HCT116 (cell line): ENCODE data around the gene CORO2B.

Experiments
- CEBPB ChIP-seq: IDR thresholded peaks from 2 replicates; pipeline ENCODE4 v1.6.1; 2012; ENCODE audit warnings: low read depth
- EZH2 ChIP-seq: fragments of 200-600 bp; sonication (generic); IDR thresholded peaks from 2 replicates; pipeline ENCODE4 v1.6.1; 2017; ENCODE audit warnings: antibody characterized with exemption, mixed run types
- EZH2phosphoT487 ChIP-seq: fragments of 200-600 bp; IDR thresholded peaks from 2 replicates; pipeline ENCODE4 v1.6.1; 2018; ENCODE audit warnings: antibody characterized with exemption, borderline replicate concordance
- POLR2A ChIP-seq: IDR thresholded peaks from 2 replicates; pipeline ENCODE4 v1.7.0; 2011; ENCODE audit warnings: borderline replicate concordance; ENCODE audit not compliant: insufficient read depth, insufficient read length; ENCODE audit errors: extremely low read depth
- POLR2AphosphoS5 ChIP-seq: IDR thresholded peaks from 2 replicates; pipeline ENCODE4 v1.6.1; 2011; ENCODE audit warnings: mild to moderate bottlenecking, low read depth, low read length, moderate library complexity
- SIN3A ChIP-seq: IDR thresholded peaks from 2 replicates; pipeline ENCODE4 v1.6.1; 2012; ENCODE audit warnings: low read depth
- SP1 ChIP-seq: IDR thresholded peaks from 2 replicates; pipeline ENCODE4 v1.6.1; 2012; ENCODE audit warnings: low read depth
- TCF7L2 ChIP-seq: IDR thresholded peaks from 2 replicates; pipeline ENCODE4 v1.7.0; 2011; ENCODE audit warnings: borderline replicate concordance, inconsistent platforms; ENCODE audit not compliant: insufficient read depth, insufficient read length; ENCODE audit errors: extremely low read depth
- ZNF274 ChIP-seq: fragments of 200-500 bp; sonication (Bioruptor generic); IDR thresholded peaks from 2 replicates; pipeline ENCODE4 v1.6.1; 2014; ENCODE audit warnings: mild to moderate bottlenecking, low read depth, low read length, inconsistent platforms
- TF ChIP-seq, protein P1 (sequence below), 3 experiments: fragments of 200-600 bp in 1 of 3; sonication (generic) in 1 of 3; IDR thresholded peaks in 2 of 3; conservative IDR thresholded peaks in 1 of 3; 2 replicates each; pipeline ENCODE4 v1.5.1; 2012 to 2017; ENCODE audit warnings: low read depth in 2 of 3, low read length in 2 of 3, antibody characterized with exemption in 1 of 3, borderline replicate concordance in 1 of 3, control low read depth in 1 of 3, mild to moderate bottlenecking in 1 of 3, mixed read lengths in 1 of 3, mixed run types in 1 of 3, moderate library complexity in 1 of 3; ENCODE audit not compliant: insufficient read depth in 1 of 3
- TF ChIP-seq, protein P2 (sequence below): IDR thresholded peaks from 2 replicates; pipeline ENCODE4 v1.6.1; 2012; ENCODE audit warnings: low read depth
- TF ChIP-seq, protein P3 (sequence below): IDR thresholded peaks from 2 replicates; pipeline ENCODE4 v1.6.1; 2011; ENCODE audit warnings: mild to moderate bottlenecking, low read length, moderate library complexity; ENCODE audit not compliant: insufficient replicate concordance; ENCODE audit errors: extremely low read depth

DNA sequence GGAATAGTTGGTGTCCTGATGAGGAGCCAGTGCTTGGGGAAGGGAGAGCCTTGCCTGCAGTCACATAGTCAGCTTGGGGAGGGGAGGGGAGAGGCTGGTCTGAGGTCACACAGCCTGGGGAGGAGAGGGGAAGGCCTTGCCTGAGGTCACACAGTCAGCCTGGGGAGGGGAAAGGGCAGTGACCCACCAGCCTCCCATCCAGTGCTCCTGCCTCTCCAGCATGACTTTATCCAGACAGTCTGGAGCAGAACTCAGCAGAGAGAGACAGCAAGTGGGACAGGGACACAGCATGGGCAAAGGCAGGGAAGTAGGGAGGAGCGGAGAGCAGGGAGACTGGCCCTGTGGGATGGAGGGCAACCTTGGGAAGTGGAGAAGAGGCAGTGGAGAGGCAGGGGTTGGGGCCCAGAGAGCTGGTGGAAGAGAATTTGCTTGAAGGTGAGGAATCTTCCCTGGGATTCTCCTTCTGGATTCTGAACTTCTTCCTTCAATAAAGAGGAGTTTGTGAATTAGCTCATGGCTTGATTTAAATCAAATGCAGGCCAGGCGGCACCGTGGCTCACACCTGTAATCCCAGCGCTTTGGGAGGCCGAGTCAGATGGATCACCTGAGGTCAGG, 64.5 kb downstream of the CORO2B start:
- TF ChIP-seq, protein P1, sequence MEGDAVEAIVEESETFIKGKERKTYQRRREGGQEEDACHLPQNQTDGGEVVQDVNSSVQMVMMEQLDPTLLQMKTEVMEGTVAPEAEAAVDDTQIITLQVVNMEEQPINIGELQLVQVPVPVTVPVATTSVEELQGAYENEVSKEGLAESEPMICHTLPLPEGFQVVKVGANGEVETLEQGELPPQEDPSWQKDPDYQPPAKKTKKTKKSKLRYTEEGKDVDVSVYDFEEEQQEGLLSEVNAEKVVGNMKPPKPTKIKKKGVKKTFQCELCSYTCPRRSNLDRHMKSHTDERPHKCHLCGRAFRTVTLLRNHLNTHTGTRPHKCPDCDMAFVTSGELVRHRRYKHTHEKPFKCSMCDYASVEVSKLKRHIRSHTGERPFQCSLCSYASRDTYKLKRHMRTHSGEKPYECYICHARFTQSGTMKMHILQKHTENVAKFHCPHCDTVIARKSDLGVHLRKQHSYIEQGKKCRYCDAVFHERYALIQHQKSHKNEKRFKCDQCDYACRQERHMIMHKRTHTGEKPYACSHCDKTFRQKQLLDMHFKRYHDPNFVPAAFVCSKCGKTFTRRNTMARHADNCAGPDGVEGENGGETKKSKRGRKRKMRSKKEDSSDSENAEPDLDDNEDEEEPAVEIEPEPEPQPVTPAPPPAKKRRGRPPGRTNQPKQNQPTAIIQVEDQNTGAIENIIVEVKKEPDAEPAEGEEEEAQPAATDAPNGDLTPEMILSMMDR (IDR thresholded peaks at IDR 0.05 in 2 of 3, conservative IDR thresholded peaks at IDR 0.05 in 1 of 3; ENCODE audit: borderline replicate concordance in 1 of 3, insufficient read depth in 1 of 3, low read depth in 2 of 3, low read length in 2 of 3), result no peak
- TF ChIP-seq, protein P2, sequence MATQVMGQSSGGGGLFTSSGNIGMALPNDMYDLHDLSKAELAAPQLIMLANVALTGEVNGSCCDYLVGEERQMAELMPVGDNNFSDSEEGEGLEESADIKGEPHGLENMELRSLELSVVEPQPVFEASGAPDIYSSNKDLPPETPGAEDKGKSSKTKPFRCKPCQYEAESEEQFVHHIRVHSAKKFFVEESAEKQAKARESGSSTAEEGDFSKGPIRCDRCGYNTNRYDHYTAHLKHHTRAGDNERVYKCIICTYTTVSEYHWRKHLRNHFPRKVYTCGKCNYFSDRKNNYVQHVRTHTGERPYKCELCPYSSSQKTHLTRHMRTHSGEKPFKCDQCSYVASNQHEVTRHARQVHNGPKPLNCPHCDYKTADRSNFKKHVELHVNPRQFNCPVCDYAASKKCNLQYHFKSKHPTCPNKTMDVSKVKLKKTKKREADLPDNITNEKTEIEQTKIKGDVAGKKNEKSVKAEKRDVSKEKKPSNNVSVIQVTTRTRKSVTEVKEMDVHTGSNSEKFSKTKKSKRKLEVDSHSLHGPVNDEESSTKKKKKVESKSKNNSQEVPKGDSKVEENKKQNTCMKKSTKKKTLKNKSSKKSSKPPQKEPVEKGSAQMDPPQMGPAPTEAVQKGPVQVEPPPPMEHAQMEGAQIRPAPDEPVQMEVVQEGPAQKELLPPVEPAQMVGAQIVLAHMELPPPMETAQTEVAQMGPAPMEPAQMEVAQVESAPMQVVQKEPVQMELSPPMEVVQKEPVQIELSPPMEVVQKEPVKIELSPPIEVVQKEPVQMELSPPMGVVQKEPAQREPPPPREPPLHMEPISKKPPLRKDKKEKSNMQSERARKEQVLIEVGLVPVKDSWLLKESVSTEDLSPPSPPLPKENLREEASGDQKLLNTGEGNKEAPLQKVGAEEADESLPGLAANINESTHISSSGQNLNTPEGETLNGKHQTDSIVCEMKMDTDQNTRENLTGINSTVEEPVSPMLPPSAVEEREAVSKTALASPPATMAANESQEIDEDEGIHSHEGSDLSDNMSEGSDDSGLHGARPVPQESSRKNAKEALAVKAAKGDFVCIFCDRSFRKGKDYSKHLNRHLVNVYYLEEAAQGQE, result no peak
- no peak for TF ChIP-seq CEBPB
- no peak for TF ChIP-seq SIN3A
- no peak for TF ChIP-seq TCF7L2
- TF ChIP-seq SP1, result no peak
- TF ChIP-seq EZH2phosphoT487, result no peak
- no peak for TF ChIP-seq POLR2A
- no peak for TF ChIP-seq POLR2AphosphoS5
- no peak for TF ChIP-seq ZNF274
- TF ChIP-seq EZH2, result no peak
- TF ChIP-seq, protein P3, sequence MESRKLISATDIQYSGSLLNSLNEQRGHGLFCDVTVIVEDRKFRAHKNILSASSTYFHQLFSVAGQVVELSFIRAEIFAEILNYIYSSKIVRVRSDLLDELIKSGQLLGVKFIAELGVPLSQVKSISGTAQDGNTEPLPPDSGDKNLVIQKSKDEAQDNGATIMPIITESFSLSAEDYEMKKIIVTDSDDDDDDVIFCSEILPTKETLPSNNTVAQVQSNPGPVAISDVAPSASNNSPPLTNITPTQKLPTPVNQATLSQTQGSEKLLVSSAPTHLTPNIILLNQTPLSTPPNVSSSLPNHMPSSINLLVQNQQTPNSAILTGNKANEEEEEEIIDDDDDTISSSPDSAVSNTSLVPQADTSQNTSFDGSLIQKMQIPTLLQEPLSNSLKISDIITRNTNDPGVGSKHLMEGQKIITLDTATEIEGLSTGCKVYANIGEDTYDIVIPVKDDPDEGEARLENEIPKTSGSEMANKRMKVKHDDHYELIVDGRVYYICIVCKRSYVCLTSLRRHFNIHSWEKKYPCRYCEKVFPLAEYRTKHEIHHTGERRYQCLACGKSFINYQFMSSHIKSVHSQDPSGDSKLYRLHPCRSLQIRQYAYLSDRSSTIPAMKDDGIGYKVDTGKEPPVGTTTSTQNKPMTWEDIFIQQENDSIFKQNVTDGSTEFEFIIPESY, result no peak
